ENCODE data around the gene HMX3.
"Not testable (repeated sequence)": the region's sequence is repeated elsewhere in the genome, so short reads cannot be mapped to it uniquely, and the experiment has no call there.

Gene HMX3

GRCh38 chr10:123149162-123149567, 13.4 kb downstream of the HMX3 start:
- DNase-seq = no peak

- no peak for DNase-seq
Measured at GRCh38 chr10:123149568-123150270, 13.9 kb downstream of the HMX3 start.

- no peak for DNase-seq
Measured at GRCh38 chr10:123150271-123150985, 14.7 kb downstream of the HMX3 start.

GRCh38 chr10:123150986-123151736, 15.4 kb downstream of the HMX3 start:
- DNase-seq = no peak

GRCh38 chr10:123151737-123152135, 16.0 kb downstream of the HMX3 start:
- DNase-seq = no peak

- no peak for DNase-seq
Measured at GRCh38 chr10:123153486-123154091, 17.8 kb downstream of the HMX3 start.

- DNase-seq = peak; percentile 97 to 98
Measured at GRCh38 chr10:123154092-123154710, 18.4 kb downstream of the HMX3 start, which contains the start of gene BUB3. BUB3 (plus strand) TSS chr10:123154402; CDS start chr10:123154918, 516 bp downstream.

- no peak for DNase-seq
Measured at GRCh38 chr10:123154711-123155505, 19.1 kb downstream of the HMX3 start.

- DNase-seq = no peak
Measured at GRCh38 chr10:123156078-123156477, 20.3 kb downstream of the HMX3 start.

- DNase-seq = no peak
Measured at GRCh38 chr10:123157210-123157609, 21.4 kb downstream of the HMX3 start.

GRCh38 chr10:123158682-123159081, 22.9 kb downstream of the HMX3 start:
- DNase-seq = no peak

GRCh38 chr10:123160311-123160980, 24.7 kb downstream of the HMX3 start:
- DNase-seq = no peak

- no peak for DNase-seq
Measured at GRCh38 chr10:123164319-123164718, 28.5 kb downstream of the HMX3 start.

GRCh38 chr10:123165445-123166072, 29.8 kb downstream of the HMX3 start:
- no peak for DNase-seq

- DNase-seq = no peak
Measured at GRCh38 chr10:123166618-123167017, 30.8 kb downstream of the HMX3 start.

GRCh38 chr10:123170961-123171360, 35.2 kb downstream of the HMX3 start:
- no peak for DNase-seq

GRCh38 chr10:123171616-123172015, 35.8 kb downstream of the HMX3 start:
- not testable (repeated sequence) for DNase-seq

- no peak for DNase-seq
Measured at GRCh38 chr10:123175389-123176387, 39.9 kb downstream of the HMX3 start.

- DNase-seq = not testable (repeated sequence)
Measured at GRCh38 chr10:123178390-123178789, 42.6 kb downstream of the HMX3 start.

Data from cerebellar nuclear complex (tissue), 1 donor.